ENCODE measurements around the gene FRAS1.

Gene FRAS1

DNA sequence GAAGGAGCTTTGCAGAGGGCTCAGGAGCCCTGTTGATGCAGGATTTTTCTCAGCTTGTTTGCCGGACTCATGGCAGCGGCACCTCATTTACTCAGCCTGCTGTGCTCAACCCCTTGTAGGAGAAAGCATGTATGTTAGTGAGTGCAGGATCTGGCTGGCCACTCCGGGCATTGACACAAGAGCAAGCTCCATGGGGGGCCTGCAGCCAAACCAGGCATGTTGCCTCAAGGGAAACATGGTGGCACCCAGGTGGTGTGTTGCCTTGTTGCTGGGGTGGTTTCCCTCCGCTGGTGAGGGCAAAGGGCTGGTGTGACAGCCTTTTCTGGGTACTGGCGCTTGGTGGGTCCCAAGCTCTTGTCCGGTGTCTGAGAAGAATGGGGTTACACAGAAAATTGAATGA lies 305.2 kb downstream of the FRAS1 start:
- DNase-seq (ENCODE audit: low read depth in 2 of 2) = no peak

DNA sequence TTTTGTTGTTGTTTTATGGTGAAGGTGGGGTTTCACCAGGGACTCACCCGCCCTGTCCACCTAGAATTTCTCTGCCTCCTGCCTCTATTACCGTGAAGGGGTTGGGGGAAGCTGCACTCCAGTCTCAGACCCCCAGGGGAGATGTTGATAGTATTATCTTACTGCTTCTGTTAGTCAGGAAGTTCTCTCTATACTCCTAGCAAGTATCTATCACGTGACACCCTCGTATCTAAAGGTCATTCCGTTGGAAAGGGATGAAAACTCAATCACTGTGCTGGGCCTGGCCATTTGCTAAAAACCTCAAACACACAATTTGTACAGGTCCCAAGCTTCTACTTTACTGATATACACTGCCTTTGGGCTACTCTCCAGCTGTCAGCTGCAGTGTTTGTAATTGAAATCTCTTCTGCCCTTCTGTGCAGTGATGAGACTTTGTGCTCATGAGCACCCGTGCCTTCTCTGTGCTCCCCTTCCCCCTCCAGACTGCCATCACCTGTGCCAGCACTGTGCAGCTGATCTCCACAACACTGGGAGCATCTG lies 306.0 kb downstream of the FRAS1 start:
- no peak for DNase-seq (ENCODE audit: low read depth in 2 of 2)

DNA sequence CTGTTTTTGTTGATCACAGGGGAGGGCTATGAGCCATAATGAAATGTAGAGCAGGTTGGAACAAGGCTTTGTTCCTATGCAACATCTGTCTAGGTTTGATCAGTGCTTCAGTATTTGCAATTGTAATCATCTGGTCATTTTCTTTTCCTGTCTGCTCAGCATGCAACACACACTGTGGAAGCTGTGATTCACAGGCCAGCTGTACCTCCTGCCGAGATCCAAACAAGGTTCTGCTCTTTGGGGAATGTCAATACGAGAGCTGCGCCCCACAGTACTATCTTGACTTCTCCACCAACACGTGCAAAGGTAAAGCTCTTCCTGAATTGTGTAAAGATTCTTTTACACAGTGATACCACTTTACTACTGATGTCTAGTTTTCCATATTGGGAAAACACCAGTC lies 312.6 kb downstream of the FRAS1 start:
- DNase-seq (ENCODE audit: low read depth in 2 of 2) = no peak

DNA sequence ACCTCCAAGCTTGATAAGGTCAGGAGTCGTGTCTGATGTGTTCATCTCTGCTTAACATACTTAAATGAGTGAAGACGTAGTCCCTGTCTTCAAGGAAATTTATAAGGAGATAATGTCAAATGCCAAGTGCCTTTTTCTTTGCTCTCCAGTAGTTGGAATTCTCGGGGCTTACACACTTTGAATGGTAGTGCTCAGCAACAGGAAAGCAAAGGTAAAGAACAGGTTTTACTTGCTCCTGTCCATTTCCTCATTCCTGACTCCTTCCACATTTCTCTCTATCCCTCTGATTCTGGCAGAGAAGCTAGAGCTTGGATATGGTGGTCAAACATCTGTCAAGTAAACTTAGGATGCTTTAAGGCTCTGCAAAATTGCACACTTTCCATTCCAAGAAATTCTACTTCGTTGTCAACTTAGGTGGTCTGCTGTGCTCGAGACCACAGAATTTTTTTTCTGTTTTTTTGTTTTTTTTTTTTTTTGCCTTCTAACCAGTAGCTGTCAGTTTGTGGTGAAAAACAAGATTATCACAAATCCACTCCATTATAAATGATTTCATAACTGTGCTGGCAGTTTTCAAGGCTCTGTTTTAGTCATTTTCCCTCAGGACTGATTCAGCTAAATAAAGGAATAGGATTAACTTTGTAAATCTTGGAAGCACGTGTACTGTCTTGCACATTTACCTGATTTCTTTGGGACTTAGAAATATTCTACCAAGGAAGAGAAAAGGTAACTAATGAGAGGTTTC lies 313.7 kb downstream of the FRAS1 start:
- DNase-seq (ENCODE audit: low read depth in 2 of 2) = peak in 1 of 2 experiments; percentile 16

DNA sequence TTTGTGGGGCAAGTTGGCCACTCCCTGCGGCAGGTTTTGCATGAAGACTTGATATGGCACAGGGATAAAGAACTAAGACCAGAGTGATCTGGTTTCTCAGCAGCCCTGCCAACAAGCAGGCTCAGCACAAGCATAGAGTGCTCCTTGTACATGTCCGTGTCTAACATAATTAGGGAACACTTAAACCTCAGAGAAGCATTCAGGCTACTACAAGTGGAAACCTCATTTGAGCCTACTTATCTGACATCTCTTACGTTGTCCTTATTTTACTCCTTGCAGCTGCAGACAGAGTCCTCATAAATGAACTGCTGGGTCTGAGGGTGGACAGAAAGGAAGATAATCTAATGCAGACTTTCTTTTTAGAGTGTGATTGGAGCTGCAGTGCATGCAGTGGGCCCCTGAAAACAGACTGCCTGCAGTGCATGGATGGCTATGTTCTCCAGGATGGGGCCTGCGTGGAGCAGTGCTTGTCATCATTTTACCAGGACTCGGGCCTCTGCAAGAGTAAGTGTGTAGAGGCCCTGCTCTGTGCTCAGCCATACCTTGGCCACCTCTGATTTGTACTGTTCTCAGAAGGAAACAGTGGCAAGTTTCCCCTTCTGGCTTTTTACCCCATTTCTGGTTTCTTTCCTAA lies 315.3 kb downstream of the FRAS1 start:
- no peak for DNase-seq (ENCODE audit: low read depth in 2 of 2)

DNA sequence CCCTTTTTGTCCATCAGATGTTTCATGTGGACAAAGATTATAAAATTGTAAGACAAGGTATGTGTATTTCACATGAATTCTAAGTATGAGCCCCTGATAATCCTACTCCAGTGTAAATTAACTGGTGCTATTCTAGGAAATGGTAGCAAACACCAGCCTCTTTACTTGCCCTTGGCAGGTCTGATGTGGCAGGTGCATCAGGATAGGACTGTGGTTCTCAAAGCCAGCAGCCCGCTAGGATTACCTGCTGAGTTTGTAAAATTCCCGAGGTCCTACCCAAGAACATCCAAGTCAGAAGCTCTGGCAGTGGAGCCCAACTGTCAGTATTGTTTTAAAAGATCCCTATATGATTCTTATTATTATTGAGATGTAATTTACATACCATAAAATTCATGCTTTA lies 320.4 kb downstream of the FRAS1 start:
- no peak for DNase-seq (ENCODE audit: low read depth in 2 of 2)

DNA sequence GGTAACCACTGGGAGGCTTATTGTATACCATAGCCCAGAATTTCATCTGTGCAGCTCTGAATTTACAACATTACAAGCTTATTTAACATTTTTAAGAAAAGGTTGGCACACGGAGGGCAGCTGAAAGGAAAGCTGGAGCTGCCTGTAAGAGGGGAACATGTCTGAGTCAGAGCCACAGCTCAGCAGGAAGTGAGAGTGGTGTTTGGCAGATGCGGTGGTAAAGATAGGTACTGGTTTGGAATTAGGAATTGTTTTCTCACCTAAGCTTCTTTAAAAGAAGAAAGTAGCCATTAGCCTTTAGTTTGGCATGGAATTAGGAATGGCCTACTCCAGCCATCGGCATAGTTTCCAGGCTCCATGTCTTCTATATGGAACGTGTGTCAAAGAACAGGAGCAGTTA lies 321.9 kb downstream of the FRAS1 start:
- DNase-seq (ENCODE audit: low read depth in 2 of 2) = no peak

DNA sequence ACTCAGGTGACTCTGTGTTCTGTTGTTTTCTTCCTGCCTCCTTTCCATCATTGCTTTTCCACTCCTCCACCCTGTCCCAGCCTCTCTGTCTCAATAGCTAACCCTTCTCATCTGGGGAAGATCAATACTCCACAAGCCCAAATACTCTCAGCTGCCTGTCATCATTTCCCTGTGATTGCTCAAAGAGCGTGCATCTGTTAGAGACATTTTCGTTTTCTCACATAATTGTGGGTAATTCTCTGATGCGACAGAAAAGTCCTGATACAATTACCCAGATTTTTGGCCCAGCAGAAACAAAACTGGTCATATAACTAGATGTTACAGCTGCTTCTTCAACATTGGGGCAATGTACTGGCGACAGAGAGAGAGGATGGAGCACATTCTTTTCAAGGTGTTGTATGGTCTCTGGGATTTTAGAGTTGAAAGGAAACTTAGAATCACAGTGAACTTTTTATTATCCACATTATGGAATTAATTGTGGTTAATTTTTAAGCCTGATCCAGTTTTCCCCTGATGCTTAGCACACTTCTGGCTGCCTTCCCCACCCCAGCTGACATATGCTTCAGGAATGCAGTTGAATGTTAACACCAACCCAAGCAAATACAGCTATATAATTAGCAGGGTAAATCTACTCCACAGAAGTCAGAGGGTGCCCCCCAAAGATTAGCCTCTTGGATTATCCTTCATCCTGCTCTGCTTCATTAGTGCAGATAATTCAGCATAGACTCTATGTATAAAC lies 323.0 kb downstream of the FRAS1 start:
- DNase-seq (ENCODE audit: low read depth in 2 of 2) = peak; percentile 51 to 54

DNA sequence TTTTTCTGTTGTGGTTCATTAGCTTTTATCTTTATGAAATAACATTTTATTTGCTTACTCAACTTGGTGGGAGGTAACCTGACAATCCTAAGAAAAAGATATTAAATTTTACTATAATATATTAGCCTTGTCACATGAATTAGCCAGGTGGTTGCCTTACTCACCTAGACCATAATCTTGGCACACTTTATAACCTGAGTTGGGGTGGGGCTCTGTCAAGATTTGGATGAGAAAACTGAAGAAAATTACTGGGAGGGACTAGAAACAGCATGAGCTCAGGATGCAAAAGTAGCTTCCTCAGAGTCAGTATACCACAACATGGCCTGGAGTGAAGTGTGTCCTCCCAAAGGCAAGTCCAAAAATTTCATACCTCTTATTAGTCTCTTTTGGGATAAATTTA lies 329.6 kb downstream of the FRAS1 start:
- no peak for DNase-seq (ENCODE audit: low read depth in 2 of 2)

DNA sequence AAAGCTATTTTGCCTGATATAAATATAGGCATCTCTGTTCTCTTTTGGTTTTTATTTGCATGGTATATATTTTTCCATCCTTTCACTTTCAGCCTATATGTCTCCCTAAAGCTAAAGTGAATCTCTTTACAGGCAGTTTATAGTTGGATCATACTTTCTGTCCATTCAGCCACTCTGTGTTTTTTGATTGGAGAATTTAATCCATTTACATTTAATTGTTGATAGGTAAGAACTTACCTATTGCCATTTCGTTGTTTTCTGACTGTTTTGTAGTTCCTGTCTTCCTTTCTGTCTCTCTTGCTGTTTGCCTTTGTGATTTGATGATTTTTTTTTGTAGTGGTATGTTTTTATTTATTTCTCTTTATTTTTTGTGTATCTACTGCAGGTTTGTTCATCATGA lies 338.5 kb downstream of the FRAS1 start:
- no peak for DNase-seq (ENCODE audit: low read depth in 2 of 2)

DNA sequence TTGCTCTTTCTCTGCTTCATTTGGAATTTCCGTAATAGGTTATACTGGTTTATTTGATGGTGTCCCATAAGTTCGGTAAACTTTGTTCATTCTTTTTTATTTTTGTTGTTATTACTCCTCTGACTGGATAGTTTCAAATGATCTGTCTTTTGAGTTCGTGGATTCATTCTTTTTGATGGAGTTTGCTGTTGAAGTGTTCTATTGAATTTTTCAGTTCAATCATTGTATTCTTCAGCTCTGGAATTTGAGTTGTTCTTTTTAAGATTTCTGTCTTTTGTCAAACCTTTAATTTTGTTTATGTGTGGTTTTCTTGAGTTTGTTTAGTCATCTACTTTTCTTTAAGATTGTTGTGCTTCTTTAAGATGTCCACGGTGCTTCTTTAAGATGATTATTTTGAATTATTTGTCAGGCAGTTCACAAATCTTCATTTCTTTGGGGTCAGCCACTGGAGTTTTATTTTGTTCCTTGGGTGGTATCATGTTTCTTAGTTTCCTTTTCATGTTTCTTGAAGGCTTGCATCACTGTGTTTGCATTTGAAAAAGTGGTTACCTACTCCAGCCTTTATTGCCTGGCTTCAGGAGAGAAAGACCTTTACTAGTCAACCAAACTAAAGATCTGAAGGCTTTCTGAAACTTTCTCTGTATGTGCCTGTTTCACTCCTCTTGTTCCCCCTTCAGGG lies 339.6 kb downstream of the FRAS1 start:
- no peak for DNase-seq (ENCODE audit: low read depth in 2 of 2)

DNA sequence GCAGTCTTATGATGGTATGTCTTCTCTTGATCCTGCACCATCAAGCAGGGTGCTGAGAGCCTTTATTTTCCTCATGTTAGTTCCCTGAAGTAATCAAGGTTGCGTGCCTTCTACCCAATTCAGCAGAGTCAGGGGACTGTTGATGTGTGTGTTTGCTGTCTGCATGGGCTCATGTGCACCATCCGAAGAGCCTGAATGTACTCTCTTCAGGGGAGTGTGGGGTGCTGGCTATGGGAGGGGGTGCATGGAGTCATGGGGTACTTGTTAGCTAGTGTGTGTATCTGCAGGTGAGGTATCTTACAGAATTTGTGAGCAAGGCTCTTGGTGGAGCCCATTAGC lies 340.1 kb downstream of the FRAS1 start:
- DNase-seq (ENCODE audit: low read depth in 2 of 2) = no peak

DNA sequence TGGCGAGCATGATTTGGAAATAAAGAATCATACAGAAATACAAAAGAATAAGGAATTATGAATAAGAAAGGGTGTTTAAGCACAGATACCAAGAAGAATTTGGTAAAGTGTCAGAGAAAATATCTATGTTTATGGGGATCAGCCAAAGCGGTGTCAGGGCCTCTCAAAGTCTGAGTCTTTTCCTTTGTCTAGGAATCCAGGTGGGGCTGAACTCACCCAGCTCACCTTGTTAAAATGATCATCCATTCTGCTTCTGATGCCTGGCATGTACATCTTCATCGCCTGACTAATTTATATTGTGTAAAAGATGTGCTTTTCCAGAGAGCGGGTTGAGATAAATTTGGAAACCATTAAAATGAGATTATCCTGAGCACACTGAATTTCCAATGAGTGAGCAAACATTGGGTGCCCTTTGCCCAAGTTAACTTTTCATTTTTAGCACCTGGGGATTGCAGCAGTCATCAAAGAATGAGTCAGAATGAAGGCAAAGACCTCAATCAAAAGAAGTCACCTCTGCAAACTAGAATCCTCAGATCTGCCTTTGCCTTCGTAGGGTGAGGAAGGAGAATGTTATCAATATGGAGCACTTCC lies 352.6 kb downstream of the FRAS1 start:
- DNase-seq (ENCODE audit: low read depth in 2 of 2) = no peak

DNA sequence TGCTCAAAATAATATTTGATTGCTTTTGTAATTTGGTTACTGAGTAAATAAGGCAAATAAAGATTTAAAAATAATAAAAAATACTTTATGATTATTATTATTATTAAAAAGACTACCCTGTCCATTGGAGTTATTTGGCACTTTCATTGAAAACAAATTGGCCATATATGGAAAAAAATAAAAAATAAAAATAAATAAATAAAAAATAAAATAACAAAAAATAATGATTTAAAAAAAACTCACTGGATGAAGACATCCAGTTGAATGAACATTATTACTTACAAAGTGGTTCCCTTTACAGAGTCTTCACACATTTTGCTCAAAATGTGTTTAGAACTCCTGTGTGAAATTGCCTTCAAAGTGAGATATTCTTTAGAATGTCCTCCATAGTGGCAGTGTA lies 353.1 kb downstream of the FRAS1 start:
- no peak for DNase-seq (ENCODE audit: low read depth in 2 of 2)

DNA sequence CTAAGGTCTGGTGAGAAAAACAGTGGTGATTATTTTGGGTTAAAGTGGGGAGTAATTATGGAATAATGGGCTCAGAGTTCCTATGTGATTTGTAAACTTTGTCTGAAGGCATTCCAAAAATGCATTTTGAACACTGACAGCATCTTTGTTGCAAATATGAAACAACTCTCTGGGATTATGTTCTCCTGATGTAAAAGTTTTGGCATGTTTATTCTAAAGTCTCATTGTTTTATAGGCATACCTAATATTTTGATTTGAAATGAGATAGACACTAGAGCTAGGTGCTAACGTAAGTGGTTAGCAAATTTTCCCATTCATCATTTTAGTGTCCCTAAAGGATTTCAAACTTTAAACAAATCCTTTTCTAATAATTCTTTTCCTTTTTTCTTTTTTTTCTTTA lies 353.6 kb downstream of the FRAS1 start:
- DNase-seq (ENCODE audit: low read depth in 2 of 2) = peak; percentile 12 to 13

DNA sequence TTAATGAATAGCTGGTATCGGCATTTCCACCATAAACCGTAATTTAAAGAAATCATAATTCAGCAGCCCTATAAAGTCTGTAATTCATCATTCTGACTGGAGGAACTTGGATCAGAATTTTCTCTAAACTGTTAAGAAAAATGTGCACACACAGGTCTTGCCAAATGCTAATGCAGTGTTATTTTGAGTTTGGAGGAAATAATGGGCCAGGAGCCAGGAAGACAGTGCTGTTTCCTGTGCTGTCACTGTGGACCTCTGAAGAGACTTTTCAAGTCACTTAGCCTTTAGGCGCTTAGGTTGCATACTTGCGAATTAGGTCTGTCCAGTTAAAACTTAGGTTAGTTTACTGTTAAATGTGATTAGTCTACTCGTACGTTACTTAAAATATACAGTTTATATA lies 357.0 kb downstream of the FRAS1 start:
- DNase-seq (ENCODE audit: low read depth in 2 of 2) = no peak

DNA sequence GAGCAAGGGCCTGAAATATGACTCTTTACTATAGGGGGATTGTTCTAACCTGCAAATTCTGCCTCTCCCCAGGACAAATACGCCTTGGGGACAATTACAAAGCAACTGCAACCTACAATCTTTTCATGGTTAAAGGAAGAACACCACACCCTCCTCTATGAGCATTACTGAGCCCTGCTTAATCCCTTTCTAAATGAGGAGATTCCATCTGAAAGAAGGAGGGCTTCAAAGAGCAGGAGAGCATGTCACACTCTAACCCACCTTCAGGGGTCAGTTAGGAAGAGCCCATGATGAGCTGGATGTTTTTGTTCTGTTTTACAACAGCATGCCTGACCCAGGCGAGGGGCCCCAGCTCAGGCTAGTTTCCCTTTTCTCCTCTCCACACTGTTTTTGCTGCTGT lies 360.5 kb downstream of the FRAS1 start:
- no peak for DNase-seq (ENCODE audit: low read depth in 2 of 2)

DNA sequence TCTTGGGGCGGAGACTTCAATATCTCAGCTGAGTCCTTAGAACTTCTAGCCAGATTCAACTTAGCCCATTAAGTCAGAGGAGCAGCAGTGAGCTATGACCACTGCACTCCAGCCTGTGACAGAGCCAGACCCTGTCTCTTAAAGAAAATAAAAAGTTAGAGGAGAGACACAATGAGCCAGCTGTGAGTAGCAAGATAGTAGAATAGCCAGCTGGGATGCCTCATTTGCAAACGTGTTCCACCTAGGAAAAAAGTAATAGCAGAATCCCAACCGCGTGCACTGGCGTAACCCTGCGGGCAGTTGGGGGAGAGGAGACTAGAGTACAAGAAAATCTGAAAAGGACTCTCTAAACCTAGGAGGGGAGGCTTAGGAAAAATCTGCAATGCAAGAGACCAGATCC lies 361.3 kb downstream of the FRAS1 start:
- no peak for DNase-seq (ENCODE audit: low read depth in 2 of 2)

DNA sequence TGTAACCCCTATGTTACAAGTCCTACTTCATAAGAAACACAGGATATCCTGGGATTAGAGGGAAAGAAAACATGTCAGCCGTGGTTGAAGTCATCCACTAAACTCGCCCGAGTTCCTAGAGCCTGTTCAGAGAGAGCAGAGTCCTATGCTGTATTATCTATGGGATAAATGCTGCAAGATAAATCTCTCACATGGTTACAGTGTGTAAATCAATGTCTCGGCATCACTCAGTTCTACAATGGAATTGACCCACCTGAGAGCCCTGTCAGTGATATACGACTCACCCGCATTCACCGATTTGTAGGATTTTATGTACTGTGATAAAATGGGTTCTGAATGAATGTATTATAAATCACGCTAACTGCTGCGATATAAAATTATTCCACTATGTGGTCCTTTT lies 366.7 kb downstream of the FRAS1 start:
- no peak for DNase-seq (ENCODE audit: low read depth in 2 of 2)

DNA sequence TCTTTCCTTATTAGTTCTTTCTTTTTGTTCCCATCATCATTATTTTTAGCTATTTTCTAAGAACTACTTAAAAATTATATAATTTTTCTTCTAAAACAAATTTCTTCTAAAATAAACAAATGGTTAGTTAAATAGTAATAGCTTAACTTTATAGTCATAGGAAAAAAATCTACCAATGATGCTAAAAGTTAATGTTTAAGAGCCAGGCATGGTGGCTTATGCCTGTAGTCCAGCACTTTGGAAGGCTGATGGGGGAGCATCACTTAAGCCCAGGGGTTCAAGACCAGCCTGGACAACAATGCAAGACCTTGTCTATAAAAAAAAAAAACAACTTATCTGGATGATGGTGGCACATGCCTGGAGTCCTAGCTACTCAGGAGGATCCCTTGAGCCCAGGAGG lies 367.3 kb downstream of the FRAS1 start:
- no peak for DNase-seq (ENCODE audit: low read depth in 2 of 2)

DNA sequence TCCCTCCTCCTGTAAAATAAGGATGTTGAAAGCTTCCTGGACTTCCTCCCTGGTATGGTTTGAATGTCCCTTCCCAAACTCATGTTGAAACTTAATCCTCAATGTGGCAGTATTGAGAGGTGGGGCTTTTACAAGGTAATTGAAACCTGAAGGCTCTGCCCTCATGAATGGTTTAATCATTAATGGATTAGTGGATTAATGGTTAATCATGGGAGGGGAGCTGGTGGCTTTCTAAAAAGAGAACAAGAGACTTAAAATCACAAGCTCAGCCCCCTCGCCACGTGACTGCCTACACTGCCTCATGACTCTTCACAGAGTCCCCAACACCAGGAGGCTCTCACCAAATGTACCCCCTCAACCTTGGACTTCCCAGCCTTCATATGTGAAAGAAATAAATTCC lies 369.8 kb downstream of the FRAS1 start:
- DNase-seq (ENCODE audit: low read depth in 2 of 2) = no peak

DNA sequence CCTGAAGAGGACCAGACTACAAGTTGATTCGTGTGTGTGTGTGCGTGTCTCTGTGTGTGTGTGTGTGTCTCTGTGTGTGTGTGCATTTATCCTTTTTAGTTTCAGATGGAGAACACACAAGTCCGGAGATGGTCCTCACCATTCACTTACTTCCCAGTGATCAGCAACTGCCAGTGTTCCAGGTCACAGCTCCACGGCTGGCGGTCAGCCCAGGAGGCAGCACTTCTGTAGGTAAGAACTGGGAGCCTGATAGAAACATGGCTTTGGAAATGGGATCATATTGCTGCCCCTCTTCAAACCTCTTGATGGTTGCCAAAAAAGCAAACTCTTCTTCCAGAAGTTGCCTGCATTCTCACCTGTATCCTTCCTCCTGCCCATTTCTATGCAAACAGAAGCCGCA lies 371.9 kb downstream of the FRAS1 start:
- DNase-seq (ENCODE audit: low read depth in 2 of 2) = no peak

Data from fibroblast of skin of left biceps (primary cell).